ENCODE measurements around the gene DLGAP1. TPM values are rescaled to one million over a fixed set of nuclear protein-coding genes. Genes with fewer than 3 reads are reported as not detected.

DLGAP1 gene
- total and polyA plus RNA-seq, 10 of the 15 experiments (the other 5 are each of a cell fraction or from before 2014, with no cell fraction given): 0.23 to 27.6 (median 1.9) TPM

DNA sequence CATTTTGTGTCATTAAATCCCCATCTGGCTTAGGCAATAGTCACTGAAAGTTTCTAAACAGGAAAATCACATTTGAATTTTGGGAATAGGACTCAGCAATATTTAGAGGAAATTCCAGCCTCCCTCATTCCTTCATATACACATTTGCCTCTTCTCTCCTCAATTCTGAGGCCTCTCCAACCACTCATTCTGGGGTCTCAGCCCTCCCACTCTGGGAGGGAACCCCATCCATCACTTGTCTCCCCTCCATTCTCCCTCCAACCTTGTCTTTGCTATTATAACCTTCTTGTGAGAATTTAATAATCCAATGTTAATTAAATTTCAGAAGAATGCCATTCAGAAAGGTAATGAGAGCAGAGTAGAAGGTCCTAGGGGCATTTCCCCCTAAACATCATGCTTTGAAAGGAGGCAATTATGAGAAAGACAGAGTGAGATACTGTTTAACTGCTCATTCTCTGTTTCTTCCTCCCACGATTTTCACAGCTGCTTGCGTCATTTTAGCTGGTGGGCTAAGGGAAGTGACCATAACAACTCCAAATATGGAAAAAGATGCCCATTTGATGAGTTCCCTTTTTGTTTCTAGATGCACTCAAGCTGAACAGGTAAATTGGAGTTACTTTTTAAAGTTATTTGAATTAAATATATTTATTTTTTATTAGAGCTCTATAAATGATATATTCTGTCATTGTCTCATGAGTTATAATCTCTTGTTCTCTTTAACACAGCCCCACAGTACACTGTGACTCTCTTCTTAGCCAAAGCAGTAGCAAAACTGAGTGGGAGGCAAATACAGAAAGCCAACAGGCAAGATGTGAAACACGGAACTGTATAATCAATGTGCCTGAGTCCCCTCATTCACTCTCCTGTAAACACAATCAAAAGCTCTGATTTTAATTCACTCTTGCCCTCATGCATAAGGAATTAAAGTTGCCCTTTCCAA, 135.1 kb downstream of the DLGAP1 start (continued):
- TF ChIP-seq, protein P1, sequence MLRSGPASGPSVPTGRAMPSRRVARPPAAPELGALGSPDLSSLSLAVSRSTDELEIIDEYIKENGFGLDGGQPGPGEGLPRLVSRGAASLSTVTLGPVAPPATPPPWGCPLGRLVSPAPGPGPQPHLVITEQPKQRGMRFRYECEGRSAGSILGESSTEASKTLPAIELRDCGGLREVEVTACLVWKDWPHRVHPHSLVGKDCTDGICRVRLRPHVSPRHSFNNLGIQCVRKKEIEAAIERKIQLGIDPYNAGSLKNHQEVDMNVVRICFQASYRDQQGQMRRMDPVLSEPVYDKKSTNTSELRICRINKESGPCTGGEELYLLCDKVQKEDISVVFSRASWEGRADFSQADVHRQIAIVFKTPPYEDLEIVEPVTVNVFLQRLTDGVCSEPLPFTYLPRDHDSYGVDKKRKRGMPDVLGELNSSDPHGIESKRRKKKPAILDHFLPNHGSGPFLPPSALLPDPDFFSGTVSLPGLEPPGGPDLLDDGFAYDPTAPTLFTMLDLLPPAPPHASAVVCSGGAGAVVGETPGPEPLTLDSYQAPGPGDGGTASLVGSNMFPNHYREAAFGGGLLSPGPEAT (IDR thresholded peaks at IDR 0.05; ENCODE audit: low read depth): no peak; the same call in none of the 2 replicates
- TF ChIP-seq ATF7 (IDR thresholded peaks at IDR 0.05; ENCODE audit: low read depth) (peak; percentile 94), NBN (IDR thresholded peaks at IDR 0.05) (peak; percentile 54), KDM1A (IDR thresholded peaks at IDR 0.05; ENCODE audit: borderline replicate concordance) (no peak)

DNA sequence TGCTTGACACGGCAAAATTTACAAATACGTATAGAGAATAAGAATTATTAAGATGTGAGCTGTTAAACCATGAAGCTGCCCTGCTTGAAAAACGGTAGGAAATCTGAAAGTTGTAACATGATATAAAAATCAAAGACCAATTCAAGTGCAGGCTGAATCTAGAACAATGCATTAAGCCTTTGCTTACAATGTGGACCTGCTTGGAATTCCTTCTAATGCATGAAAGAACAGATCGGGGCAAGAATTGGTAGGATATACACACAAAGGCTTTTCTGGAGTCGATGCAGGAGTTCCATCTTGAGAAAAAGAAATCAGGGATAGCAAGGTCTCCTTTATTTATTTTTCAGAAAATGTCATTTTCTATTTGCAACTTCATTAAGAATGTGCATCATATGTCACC, 136.8 kb downstream of the DLGAP1 start:
- BruUV-seq (replicated peaks): no TSS peak
- Histone ChIP-seq H3K27me3 (replicated peaks in 1 of 2; ENCODE audit: control insufficient read depth in 2 of 2, insufficient read depth in 2 of 2, low read length in 1 of 2) (no peaks in the 10 kb centered on the region), H3K9ac (ENCODE audit: control insufficient read depth, insufficient read depth, low read length) (no peak overlapping the region), H3K9me3 (replicated peaks; ENCODE audit: control insufficient read depth, insufficient read depth, low read length) (no peaks in the 10 kb centered on the region), H3K4me2 (ENCODE audit: control insufficient read depth, insufficient read depth) (no peak overlapping the region), H3K36me3 (ENCODE audit: control insufficient read depth in 2 of 2, insufficient read depth in 2 of 2, low read length in 1 of 2) (no peaks in the 10 kb centered on the region), H3K79me2 (ENCODE audit: control insufficient read depth, insufficient read depth, low read length) (no peaks in the 10 kb centered on the region), H3K4me1 (ENCODE audit: control insufficient read depth, insufficient read depth, low read length) (no peaks in the 10 kb centered on the region), H3K4me3 (no peak overlapping the region), H3K27ac (ENCODE audit: control insufficient read depth, insufficient read depth) (no peak overlapping the region), H4K20me1 (ENCODE audit: control insufficient read depth, insufficient read depth) (no peaks in the 10 kb centered on the region), H2AFZ (ENCODE audit: control insufficient read depth, low read depth, low read length) (no peak overlapping the region)
- ChIA-PET CTCF (interaction anchor here (0.9 to 2.2 kb wide), 7 partner anchors 10 to 131 kb away, joined by 3 to 7 read pairs (median 3); no protein-coding TSS in a partner anchor), SMC1A (ENCODE audit: uncharacterized antibody, unreplicated experiment) (interaction anchor here (0.7 to 6.3 kb wide), 23 partner anchors 9 to 124 kb away, joined by 3 to 56 read pairs (median 5); no protein-coding TSS in a partner anchor), POLR2A (interaction anchor here (0.7 to 1.8 kb wide), 7 partner anchors 10 to 57 kb away, joined by 3 to 7 read pairs (median 4); no protein-coding TSS in a partner anchor), RAD21 (ENCODE audit: unreplicated experiment) (interaction anchor here (0.7 to 3.9 kb wide), 15 partner anchors 9 to 739 kb away, joined by 3 to 27 read pairs (median 3); no protein-coding TSS in a partner anchor)
- in situ Hi-C loops (cut with MboI): no loop called here
- DNase-seq (ENCODE audit: low read depth, low spot score) (no peak), FAIRE-seq (no peak), ATAC-seq (no peak)
- TF ChIP-seq JUND (IDR thresholded peaks at IDR 0.05; ENCODE audit: low read depth, low read length): no peak
- no peak for TF ChIP-seq SUPT20H (IDR thresholded peaks at IDR 0.05; ENCODE audit: borderline replicate concordance, control insufficient read depth, low read depth, low read length)
- no peak for TF ChIP-seq EED (IDR thresholded peaks at IDR 0.05; ENCODE audit: low read depth)
- no peak for TF ChIP-seq KAT2A (conservative IDR thresholded peaks at IDR 0.05; ENCODE audit: control insufficient read depth, low read depth, low read length)
- TF ChIP-seq RAD21 (IDR thresholded peaks at IDR 0.05; ENCODE audit: insufficient read depth, low read depth, low read length): no peak
- TF ChIP-seq, protein P2, sequence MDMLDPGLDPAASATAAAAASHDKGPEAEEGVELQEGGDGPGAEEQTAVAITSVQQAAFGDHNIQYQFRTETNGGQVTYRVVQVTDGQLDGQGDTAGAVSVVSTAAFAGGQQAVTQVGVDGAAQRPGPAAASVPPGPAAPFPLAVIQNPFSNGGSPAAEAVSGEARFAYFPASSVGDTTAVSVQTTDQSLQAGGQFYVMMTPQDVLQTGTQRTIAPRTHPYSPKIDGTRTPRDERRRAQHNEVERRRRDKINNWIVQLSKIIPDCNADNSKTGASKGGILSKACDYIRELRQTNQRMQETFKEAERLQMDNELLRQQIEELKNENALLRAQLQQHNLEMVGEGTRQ (IDR thresholded peaks at IDR 0.05; ENCODE audit: borderline replicate concordance, low read depth, low read length): no peak
- no peak for TF ChIP-seq HDAC6 (IDR thresholded peaks at IDR 0.05; ENCODE audit: unreplicated experiment)
- TF ChIP-seq SMAD5 (IDR thresholded peaks at IDR 0.05; ENCODE audit: low read depth): no peak
- TF ChIP-seq, protein P3, sequence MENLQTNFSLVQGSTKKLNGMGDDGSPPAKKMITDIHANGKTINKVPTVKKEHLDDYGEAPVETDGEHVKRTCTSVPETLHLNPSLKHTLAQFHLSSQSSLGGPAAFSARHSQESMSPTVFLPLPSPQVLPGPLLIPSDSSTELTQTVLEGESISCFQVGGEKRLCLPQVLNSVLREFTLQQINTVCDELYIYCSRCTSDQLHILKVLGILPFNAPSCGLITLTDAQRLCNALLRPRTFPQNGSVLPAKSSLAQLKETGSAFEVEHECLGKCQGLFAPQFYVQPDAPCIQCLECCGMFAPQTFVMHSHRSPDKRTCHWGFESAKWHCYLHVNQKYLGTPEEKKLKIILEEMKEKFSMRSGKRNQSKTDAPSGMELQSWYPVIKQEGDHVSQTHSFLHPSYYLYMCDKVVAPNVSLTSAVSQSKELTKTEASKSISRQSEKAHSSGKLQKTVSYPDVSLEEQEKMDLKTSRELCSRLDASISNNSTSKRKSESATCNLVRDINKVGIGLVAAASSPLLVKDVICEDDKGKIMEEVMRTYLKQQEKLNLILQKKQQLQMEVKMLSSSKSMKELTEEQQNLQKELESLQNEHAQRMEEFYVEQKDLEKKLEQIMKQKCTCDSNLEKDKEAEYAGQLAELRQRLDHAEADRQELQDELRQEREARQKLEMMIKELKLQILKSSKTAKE (IDR thresholded peaks at IDR 0.05; ENCODE audit: low read depth, poor library complexity, severe bottlenecking): no peak
- 30% methylated on average over 5 of the region's 5 CpGs for WGBS (ENCODE audit: insufficient coverage, insufficient replicate concordance, low lambda C conversion rate, missing lambda C conversion rate)
- intact Hi-C loops (cut with micrococcal nuclease; ENCODE audit: unreplicated experiment): loop anchor here (5.0 to 10.0 kb wide), 2 partner anchors 46 to 736 kb away; no protein-coding TSS in a partner anchor
